ENCODE measurements around the gene ANKRD12. TPM values are rescaled to one million over a fixed set of nuclear protein-coding genes. Genes with fewer than 3 reads are reported as not detected.
"Not testable (repeated sequence)": the region's sequence is repeated elsewhere in the genome, so short reads cannot be mapped to it uniquely, and the experiment has no call there.

Gene ANKRD12
- total RNA-seq (200 TPM), polyA plus RNA-seq (10 to 100 TPM; 28.2 to 41.9 (median 37.0) TPM)

- H3K9me3 Mint-ChIP-seq, result no peaks in the 10 kb centered on the region
- H3K36me3 Mint-ChIP-seq, result peaks cover 14% of the 10 kb centered on the region
- peak within 1 kb of the TSS; percentile 100 for H3K4me3 ChIP-seq (ENCODE audit: low read depth, low read length)
- peak within 1 kb of the TSS; percentile 94 to 99 (median 98) for H3K4me3 Mint-ChIP-seq
- H3K27me3 Mint-ChIP-seq, result peaks cover 8% of the 10 kb centered on the region
- DNase-seq, result peak; percentile 97 to 98 (median 98)
- peaks cover 67% of the 10 kb centered on the region for H3K4me1 ChIP-seq (ENCODE audit: control insufficient read depth, insufficient read depth, low read length, poor library complexity, severe bottlenecking)
- H3K27ac Mint-ChIP-seq, result peak within 1 kb of the TSS; percentile 96 to 99 (median 98)
- no peaks in the 10 kb centered on the region for H3K9me3 ChIP-seq (ENCODE audit: control insufficient read depth in 2 of 2, low read length in 2 of 2)
- peaks cover 51 to 73% (median 54%) of the 10 kb centered on the region in 4 donors for H3K4me1 Mint-ChIP-seq
- peak; percentile 78 to 82 for ATAC-seq (ENCODE audit: low read depth in 2 of 2)
- H3K27me3 ChIP-seq (ENCODE audit: control insufficient read depth, insufficient read depth, low read length), result no peaks in the 10 kb centered on the region
- peak within 1 kb of the TSS; percentile 97 for H3K27ac ChIP-seq (ENCODE audit: insufficient read depth, low read length, poor library complexity, severe bottlenecking)
- peaks cover 22% of the 10 kb centered on the region for H3K36me3 ChIP-seq (ENCODE audit: control insufficient read depth, insufficient read depth, low read length)
Observed at GRCh38 chr18:9136315-9137155, at the start of gene ANKRD12. ANKRD12 (plus strand) TSS chr18:9136781; CDS start chr18:9182433, 45,652 bp downstream.

GRCh38 chr18:9087144-9087543 is 49.4 kb upstream of the ANKRD12 start:
- DNase-seq (no peak), ATAC-seq (ENCODE audit: low read depth in 2 of 2) (no peak)
- H3K27me3 Mint-ChIP-seq, result no peaks in the 10 kb centered on the region
- H3K4me3 ChIP-seq (ENCODE audit: low read depth, low read length), result no peak overlapping the region
- peaks cover 25 to 81% (median 54%) of the 10 kb centered on the region in 4 donors for H3K4me1 Mint-ChIP-seq
- H3K4me1 ChIP-seq (ENCODE audit: control insufficient read depth, insufficient read depth, low read length, poor library complexity, severe bottlenecking), result peaks cover 53% of the 10 kb centered on the region
- peak overlapping the region; percentile 41 for H3K27ac ChIP-seq (ENCODE audit: insufficient read depth, low read length, poor library complexity, severe bottlenecking)
- H3K9me3 ChIP-seq (ENCODE audit: control insufficient read depth in 2 of 2, low read length in 2 of 2), result no peaks in the 10 kb centered on the region
- H3K27me3 ChIP-seq (ENCODE audit: control insufficient read depth, insufficient read depth, low read length), result no peaks in the 10 kb centered on the region
- H3K36me3 Mint-ChIP-seq, result no peaks in the 10 kb centered on the region
- H3K27ac Mint-ChIP-seq, result peak overlapping the region in 1 of 3 donors; percentile 67
- no peaks in the 10 kb centered on the region for H3K36me3 ChIP-seq (ENCODE audit: control insufficient read depth, insufficient read depth, low read length)
- H3K9me3 Mint-ChIP-seq, result peaks cover 0 to 1% (median 0%) of the 10 kb centered on the region in 7 donors
- H3K4me3 Mint-ChIP-seq, result no peak overlapping the region

GRCh38 chr18:9088252-9088651 is 48.3 kb upstream of the ANKRD12 start:
- H3K4me3 Mint-ChIP-seq, result peak overlapping the region in 2 of 4 donors; percentile 45 to 49
- no peak for ATAC-seq (ENCODE audit: low read depth in 2 of 2)
- Histone ChIP-seq H3K4me3 (ENCODE audit: low read depth, low read length) (no peak overlapping the region), H3K9me3 (ENCODE audit: control insufficient read depth in 2 of 2, low read length in 2 of 2) (no peaks in the 10 kb centered on the region), H3K27me3 (ENCODE audit: control insufficient read depth, insufficient read depth, low read length) (no peaks in the 10 kb centered on the region), H3K4me1 (ENCODE audit: control insufficient read depth, insufficient read depth, low read length, poor library complexity, severe bottlenecking) (peaks cover 48% of the 10 kb centered on the region), H3K36me3 (ENCODE audit: control insufficient read depth, insufficient read depth, low read length) (no peaks in the 10 kb centered on the region), H3K27ac (ENCODE audit: insufficient read depth, low read length, poor library complexity, severe bottlenecking) (no peak overlapping the region)
- peaks cover 0 to 1% (median 0%) of the 10 kb centered on the region in 7 donors for H3K9me3 Mint-ChIP-seq
- peak overlapping the region; percentile 83 to 100 (median 95) for H3K27ac Mint-ChIP-seq
- no peaks in the 10 kb centered on the region for H3K36me3 Mint-ChIP-seq
- DNase-seq, result no peak
- H3K4me1 Mint-ChIP-seq, result peaks cover 14 to 81% (median 47%) of the 10 kb centered on the region in 4 donors
- no peaks in the 10 kb centered on the region for H3K27me3 Mint-ChIP-seq

- H3K4me1 Mint-ChIP-seq, result peaks cover 9 to 80% (median 43%) of the 10 kb centered on the region in 4 donors
Observed at GRCh38 chr18:9088727-9089126, 47.9 kb upstream of the ANKRD12 start.

GRCh38 chr18:9090578-9090977 is 46.0 kb upstream of the ANKRD12 start:
- H3K4me1 ChIP-seq (ENCODE audit: control insufficient read depth, insufficient read depth, low read length, poor library complexity, severe bottlenecking), result peaks cover 55% of the 10 kb centered on the region
- no peaks in the 10 kb centered on the region for H3K27me3 ChIP-seq (ENCODE audit: control insufficient read depth, insufficient read depth, low read length)
- no peaks in the 10 kb centered on the region for H3K36me3 ChIP-seq (ENCODE audit: control insufficient read depth, insufficient read depth, low read length)
- peak overlapping the region; percentile 67 for H3K4me3 ChIP-seq (ENCODE audit: low read depth, low read length)
- peak in 1 of 3 donors; percentile 24 for DNase-seq
- ATAC-seq (ENCODE audit: low read depth in 2 of 2), result no peak
- H3K27ac ChIP-seq (ENCODE audit: insufficient read depth, low read length, poor library complexity, severe bottlenecking), result peak overlapping the region; percentile 80
- Mint-ChIP-seq H3K4me1 (peaks cover 20 to 88% (median 53%) of the 10 kb centered on the region in 4 donors), H3K9me3 (peaks cover 0 to 1% (median 0%) of the 10 kb centered on the region in 7 donors), H3K36me3 (no peaks in the 10 kb centered on the region), H3K4me3 (peak overlapping the region; percentile 47 to 79 (median 72)), H3K27ac (peak overlapping the region; percentile 95 to 100 (median 97)), H3K27me3 (no peaks in the 10 kb centered on the region)
- H3K9me3 ChIP-seq (ENCODE audit: control insufficient read depth in 2 of 2, low read length in 2 of 2), result no peaks in the 10 kb centered on the region

More at GRCh38 chr18:9088727-9089126, 47.9 kb upstream of the ANKRD12 start:
- not testable (repeated sequence) for H3K36me3 Mint-ChIP-seq; ATAC-seq (ENCODE audit: low read depth in 2 of 2); H3K27ac ChIP-seq (ENCODE audit: insufficient read depth, low read length, poor library complexity, severe bottlenecking); H3K36me3 ChIP-seq (ENCODE audit: control insufficient read depth, insufficient read depth, low read length); H3K9me3 Mint-ChIP-seq; H3K4me3 ChIP-seq (ENCODE audit: low read depth, low read length); DNase-seq; H3K27me3 ChIP-seq (ENCODE audit: control insufficient read depth, insufficient read depth, low read length); H3K27me3 Mint-ChIP-seq; H3K9me3 ChIP-seq (ENCODE audit: control insufficient read depth in 2 of 2, low read length in 2 of 2)
- Mint-ChIP-seq H3K27ac (peak overlapping the region; percentile 83 to 100 (median 95)), H3K4me3 (peak overlapping the region in 2 of 4 donors; percentile 45 to 49)
- peaks cover 45% of the 10 kb centered on the region for H3K4me1 ChIP-seq (ENCODE audit: control insufficient read depth, insufficient read depth, low read length, poor library complexity, severe bottlenecking)

- Mint-ChIP-seq H3K9me3 (peaks cover 0 to 1% (median 0%) of the 10 kb centered on the region in 7 donors), H3K27ac (peak overlapping the region; percentile 95 to 100 (median 97)), H3K27me3 (no peaks in the 10 kb centered on the region), H3K4me1 (peaks cover 25 to 89% (median 55%) of the 10 kb centered on the region in 4 donors), H3K36me3 (no peaks in the 10 kb centered on the region), H3K4me3 (peak overlapping the region; percentile 47 to 79 (median 72))
- no peaks in the 10 kb centered on the region for H3K27me3 ChIP-seq (ENCODE audit: control insufficient read depth, insufficient read depth, low read length)
- H3K9me3 ChIP-seq (ENCODE audit: control insufficient read depth in 2 of 2, low read length in 2 of 2), result no peaks in the 10 kb centered on the region
- no peaks in the 10 kb centered on the region for H3K36me3 ChIP-seq (ENCODE audit: control insufficient read depth, insufficient read depth, low read length)
- ATAC-seq (ENCODE audit: low read depth in 2 of 2), result peak; percentile 90 to 91
- peak; percentile 18 to 93 (median 76) for DNase-seq
- peak overlapping the region; percentile 80 for H3K27ac ChIP-seq (ENCODE audit: insufficient read depth, low read length, poor library complexity, severe bottlenecking)
- H3K4me3 ChIP-seq (ENCODE audit: low read depth, low read length), result peak overlapping the region; percentile 67
- peaks cover 60% of the 10 kb centered on the region for H3K4me1 ChIP-seq (ENCODE audit: control insufficient read depth, insufficient read depth, low read length, poor library complexity, severe bottlenecking)
Observed at GRCh38 chr18:9091066-9091476, 45.5 kb upstream of the ANKRD12 start.

- no peaks in the 10 kb centered on the region for H3K27me3 ChIP-seq (ENCODE audit: control insufficient read depth, insufficient read depth, low read length)
- DNase-seq, result no peak
- peak overlapping the region in 1 of 4 donors; percentile 8 for H3K4me3 Mint-ChIP-seq
- H3K4me1 ChIP-seq (ENCODE audit: control insufficient read depth, insufficient read depth, low read length, poor library complexity, severe bottlenecking), result peaks cover 62% of the 10 kb centered on the region
- peaks cover 0 to 1% (median 0%) of the 10 kb centered on the region in 7 donors for H3K9me3 Mint-ChIP-seq
- peaks cover 35 to 92% (median 56%) of the 10 kb centered on the region in 4 donors for H3K4me1 Mint-ChIP-seq
- no peaks in the 10 kb centered on the region for H3K36me3 ChIP-seq (ENCODE audit: control insufficient read depth, insufficient read depth, low read length)
- H3K27me3 Mint-ChIP-seq, result no peaks in the 10 kb centered on the region
- no peak overlapping the region for H3K4me3 ChIP-seq (ENCODE audit: low read depth, low read length)
- peak overlapping the region; percentile 26 to 95 (median 57) for H3K27ac Mint-ChIP-seq
- ATAC-seq (ENCODE audit: low read depth in 2 of 2), result no peak
- H3K36me3 Mint-ChIP-seq, result no peaks in the 10 kb centered on the region
- H3K9me3 ChIP-seq (ENCODE audit: control insufficient read depth in 2 of 2, low read length in 2 of 2), result no peaks in the 10 kb centered on the region
- H3K27ac ChIP-seq (ENCODE audit: insufficient read depth, low read length, poor library complexity, severe bottlenecking), result peak overlapping the region; percentile 80
Observed at GRCh38 chr18:9092665-9093064, 43.9 kb upstream of the ANKRD12 start.
